HEK293T (cell line): Measurements from ENCODE around the gene ERBB2.

ENCODE experiments used
- CTBP1 ChIP-seq: fragments of 450-650 bp; IDR thresholded peaks from 2 replicates; pipeline ENCODE4 v1.6.1; 2016; ENCODE audit warnings: borderline replicate concordance
- SUZ12 ChIP-seq: fragments of 450-650 bp; IDR thresholded peaks from 2 replicates; pipeline ENCODE4 v1.6.1; 2016; ENCODE audit warnings: mild to moderate bottlenecking

DNA sequence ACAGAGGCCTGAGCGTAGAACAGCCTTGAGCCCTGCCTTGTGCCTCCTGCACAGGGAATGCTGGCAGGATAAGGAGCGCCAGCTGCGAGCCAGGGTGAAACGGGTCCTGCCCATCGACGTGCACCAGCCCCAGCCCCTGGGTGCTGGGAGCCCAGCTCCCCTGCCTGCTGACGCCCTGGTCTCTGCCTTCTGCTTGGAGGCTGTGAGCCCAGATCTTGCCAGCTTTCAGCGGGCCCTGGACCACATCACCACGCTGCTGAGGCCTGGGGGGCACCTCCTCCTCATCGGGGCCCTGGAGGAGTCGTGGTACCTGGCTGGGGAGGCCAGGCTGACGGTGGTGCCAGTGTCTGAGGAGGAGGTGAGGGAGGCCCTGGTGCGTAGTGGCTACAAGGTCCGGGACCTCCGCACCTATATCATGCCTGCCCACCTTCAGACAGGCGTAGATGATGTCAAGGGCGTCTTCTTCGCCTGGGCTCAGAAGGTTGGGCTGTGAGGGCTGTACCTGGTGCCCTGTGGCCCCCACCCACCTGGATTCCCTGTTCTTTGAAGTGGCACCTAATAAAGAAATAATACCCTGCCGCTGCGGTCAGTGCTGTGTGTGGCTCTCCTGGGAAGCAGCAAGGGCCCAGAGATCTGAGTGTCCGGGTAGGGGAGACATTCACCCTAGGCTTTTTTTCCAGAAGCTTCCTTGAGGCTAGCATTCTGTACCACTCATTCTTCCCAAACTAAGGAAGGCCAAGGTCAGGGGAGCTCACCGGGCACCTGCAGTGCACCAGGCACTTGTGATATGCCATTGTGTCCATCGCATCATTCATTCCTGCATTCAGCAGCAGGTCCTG lies 29.7 kb upstream of the ERBB2 start:
- TF ChIP-seq CTBP1 (no peak), SUZ12 (no peak)
